DMS53 treated with DMSO at 0.1 percent for 48 hours (cell line): Measurements from ENCODE around the gene PTGFRN.

ENCODE experiments used
- DNase-seq: peaks from one replicate; lab custom pipeline; 2025; ENCODE audit not compliant: unreplicated experiment; lab: John Stamatoyannopoulos, UW

Gene PTGFRN

DNA sequence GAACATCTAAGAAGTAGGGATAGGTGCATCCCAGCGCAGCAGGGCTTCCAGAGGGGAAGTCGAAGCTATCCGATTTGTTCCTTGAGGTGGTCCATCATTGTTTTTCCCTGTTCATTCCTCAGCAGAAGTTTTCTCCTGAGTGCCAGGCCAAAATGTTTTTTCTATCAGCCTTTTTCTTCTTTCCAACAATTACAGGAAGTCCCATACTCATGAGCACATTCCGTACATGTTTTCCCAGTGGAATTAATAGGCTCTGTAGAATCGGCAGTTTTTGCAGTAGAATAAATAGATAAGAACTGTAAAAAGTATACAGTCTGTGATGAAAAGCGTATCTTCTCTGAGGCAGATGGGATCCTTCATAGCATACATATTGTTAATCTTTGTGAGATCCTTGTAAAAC, 116.6 kb downstream of the PTGFRN start:
- no peak for DNase-seq

DNA sequence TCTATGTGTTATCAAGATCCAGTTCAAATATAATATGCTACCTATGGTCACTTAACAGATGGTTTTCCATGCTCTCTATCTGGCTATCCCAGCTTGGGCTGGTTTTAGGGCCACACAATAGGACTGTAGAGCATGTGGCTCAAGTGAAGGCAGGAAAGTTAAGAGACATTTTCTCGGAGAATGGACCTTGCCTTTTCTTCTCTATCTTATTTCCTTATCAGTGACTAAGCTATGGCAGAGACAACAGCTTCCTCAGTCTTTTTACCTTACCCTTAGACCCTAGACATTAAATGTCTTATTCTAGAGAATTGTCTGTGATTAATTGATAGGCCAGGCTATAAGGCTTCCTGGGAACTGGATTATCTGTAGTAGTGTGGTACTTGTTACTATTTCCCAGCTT, 120.0 kb downstream of the PTGFRN start:
- DNase-seq = no peak

DNA sequence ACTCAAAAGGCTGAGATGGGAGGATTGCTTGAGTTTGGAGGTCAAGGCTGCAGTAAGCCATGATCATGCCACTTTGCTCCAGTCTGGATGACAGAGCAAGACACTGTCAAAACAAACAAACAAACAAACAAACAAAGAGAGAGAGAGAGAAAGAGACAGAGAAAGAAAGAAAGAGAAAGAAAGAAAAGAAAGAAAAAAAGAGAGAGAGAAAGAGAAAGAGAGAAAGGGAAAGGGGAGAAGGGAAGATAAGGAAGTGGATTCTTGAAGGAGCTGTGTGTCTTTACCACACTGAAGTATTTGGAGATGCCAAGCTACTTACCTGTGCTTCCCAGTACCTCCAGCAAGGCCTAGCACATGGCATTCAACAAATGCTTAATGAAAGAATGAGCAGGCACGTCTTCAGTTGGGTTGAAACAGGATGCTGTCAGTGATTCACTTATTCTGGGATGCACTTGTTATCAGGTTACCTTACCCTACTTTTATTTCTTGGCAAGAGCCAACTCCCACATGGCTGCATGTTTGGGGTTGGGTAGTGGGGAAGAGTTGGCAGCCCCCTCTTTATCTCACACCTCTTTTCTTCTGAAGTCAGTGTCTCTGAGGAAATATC, 120.7 kb downstream of the PTGFRN start:
- DNase-seq = no peak

DNA sequence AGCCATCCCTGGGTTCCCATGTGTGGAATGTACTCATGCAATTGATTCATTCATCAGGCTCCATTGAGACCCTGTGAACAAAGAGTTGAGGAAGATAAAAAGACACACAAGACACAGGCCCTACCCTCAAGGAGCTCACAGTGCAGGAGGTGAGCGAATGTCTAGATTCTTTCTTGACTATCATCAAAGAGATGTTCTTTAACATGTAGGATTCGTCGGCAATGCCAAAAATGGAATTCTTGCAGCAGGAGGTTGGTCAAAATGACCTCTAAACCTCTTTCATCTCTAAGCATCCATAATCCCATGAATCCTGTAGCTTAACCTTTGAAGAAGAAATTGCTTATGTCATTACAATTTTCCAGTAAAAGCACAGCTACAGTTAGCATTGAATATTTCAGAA, 122.5 kb downstream of the PTGFRN start:
- DNase-seq = no peak

DNA sequence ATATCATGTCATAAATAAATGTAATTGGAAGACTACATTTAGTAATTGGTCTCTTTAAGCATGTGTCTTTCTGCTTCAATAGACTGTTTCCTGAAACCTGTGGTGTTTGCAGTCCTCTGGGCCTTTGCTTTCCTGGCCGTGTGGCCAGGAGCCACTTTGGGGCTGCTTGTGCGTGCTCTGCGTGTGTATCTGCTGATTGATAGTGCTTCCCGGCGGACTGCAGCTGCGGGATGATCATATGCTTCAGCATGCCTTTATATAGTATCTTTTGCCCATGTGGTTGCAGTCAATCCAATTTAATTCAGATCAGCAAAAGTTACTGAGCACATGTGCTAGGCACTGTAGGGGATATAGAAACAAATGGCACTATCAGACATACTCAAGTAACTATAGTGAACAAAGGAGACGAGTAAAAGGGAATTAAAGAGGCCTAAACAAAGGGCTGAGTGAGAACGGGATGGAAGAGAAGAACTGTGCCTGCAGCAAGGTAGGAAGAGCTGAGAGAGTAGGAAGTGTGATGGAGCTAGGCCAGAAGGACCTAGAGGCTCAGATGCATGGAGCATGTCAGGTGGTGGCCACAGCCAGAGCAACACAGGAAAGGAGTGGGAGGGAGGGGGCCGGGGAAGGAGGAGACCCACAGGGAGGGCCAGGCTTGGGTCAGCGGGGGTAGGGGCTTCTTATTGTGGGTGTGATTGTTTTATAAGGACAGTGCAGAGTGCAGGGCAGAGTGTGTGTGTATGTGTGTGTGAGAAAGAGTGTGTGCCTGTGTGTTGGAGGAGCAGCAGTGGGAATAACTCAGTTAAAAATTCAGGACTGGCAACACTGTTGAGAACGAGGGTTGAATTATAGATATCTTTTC, 123.2 kb downstream of the PTGFRN start:
- DNase-seq = no peak

DNA sequence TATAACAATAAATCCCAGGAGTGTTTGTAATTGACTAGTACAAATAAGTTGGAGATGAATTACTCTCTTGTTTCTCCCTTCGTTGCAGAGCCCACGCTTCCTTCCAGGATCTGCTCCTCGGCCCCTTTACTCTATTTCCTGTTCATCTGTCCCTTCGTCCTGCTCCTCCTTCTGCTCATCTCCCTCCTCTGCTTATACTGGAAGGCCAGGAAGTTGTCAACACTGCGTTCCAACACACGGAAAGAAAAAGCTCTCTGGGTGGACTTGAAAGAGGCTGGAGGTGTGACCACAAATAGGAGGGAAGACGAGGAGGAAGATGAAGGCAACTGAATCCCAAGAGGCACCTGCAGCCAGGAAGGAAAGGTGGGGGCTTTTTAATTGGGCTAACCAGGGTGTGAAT, 124.1 kb downstream of the PTGFRN start:
- DNase-seq = no peak

DNA sequence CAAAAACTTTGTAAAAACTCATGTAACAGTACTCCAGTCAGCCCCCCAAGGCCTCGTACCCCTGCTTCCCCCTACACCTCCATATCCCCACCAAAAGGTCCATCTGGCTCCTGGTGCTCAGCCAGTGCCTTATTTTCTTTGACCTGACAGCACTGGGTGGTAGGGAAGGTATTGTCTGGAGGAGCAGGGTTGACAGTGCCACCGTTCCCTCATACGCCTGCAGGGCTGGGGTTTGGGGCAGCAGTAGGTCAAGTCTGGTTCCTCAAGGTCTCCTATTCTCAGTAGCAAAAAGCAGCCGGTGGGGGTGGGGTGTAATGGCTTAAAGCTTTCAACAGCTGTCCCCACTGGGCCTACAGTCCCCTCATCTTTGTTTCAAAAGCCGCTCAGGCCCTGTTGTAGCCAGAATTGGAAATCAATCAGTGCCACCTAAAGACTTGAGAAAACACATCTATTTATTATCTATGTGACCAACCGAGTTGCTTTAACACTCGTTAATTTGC, 125.1 kb downstream of the PTGFRN start:
- DNase-seq = no peak

DNA sequence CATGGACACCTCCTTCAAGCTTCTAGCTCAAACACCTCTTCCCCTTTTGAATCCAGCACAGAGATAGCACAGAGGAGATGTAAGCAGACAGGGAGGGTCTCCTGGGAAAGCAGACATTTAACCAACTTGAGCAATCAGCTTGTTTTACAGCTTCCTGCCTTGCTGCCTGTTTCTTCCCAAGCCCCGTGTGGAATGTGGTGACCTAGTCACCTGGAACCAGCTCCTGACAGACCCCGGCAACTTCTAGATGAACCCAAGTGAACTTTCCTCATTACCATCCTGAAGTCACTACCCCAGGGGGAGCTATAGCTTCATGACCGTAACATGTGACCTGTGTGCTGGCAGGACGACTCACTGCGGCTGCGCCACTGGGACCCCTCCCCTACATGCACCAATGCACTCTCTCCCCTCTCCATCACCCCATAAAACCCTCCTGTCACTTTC, 126.3 kb downstream of the PTGFRN start:
- DNase-seq = no peak

DNA sequence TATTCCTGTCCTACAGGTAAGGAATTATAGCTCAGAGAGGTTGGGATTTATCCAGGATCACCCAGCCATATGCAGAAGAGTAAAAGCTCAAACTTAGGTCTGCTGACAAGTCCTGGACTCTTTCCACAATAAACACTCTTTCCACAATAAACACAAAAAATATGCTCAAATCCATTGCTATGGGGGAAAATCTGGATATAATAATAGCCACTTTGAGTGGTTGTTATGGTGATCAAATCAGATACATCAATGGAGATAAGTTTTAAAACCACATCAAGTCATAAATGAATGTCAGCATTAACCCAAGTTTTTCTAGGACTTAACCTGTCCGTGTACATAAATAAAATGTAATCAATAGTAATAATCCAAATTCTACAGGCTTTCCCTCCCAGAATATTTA, 128.1 kb downstream of the PTGFRN start:
- no peak for DNase-seq

DNA sequence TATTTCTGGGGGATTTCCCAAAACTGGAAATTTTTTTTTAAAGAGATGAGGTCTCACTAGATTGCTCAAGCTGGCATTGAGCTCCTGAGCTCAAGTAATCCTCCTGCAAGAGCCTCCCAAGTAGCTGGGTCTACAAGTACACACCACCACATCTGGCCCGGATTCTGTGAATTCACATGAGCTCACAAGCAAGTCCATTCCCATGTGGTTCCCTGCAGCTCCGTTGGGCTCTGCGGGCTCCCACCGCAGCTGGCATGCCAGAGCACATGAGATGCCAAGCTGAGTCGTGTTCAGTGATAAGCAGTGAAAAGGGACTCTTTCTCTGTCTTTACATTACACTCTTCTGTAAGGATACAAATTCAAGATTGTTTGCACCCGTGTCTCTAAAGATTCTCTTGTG, 128.5 kb downstream of the PTGFRN start:
- no peak for DNase-seq
